GM21423 (cell line): ENCODE data around the gene ZKSCAN4.

ENCODE experiments used
- ATAC-seq: cut with Tn5 transposase; IDR thresholded peaks from one replicate; pipeline ENCODE4 v1.9.1; 2021; ENCODE audit warnings: mild to moderate bottlenecking, moderate library complexity; ENCODE audit not compliant: unreplicated experiment

ZKSCAN4 gene

DNA sequence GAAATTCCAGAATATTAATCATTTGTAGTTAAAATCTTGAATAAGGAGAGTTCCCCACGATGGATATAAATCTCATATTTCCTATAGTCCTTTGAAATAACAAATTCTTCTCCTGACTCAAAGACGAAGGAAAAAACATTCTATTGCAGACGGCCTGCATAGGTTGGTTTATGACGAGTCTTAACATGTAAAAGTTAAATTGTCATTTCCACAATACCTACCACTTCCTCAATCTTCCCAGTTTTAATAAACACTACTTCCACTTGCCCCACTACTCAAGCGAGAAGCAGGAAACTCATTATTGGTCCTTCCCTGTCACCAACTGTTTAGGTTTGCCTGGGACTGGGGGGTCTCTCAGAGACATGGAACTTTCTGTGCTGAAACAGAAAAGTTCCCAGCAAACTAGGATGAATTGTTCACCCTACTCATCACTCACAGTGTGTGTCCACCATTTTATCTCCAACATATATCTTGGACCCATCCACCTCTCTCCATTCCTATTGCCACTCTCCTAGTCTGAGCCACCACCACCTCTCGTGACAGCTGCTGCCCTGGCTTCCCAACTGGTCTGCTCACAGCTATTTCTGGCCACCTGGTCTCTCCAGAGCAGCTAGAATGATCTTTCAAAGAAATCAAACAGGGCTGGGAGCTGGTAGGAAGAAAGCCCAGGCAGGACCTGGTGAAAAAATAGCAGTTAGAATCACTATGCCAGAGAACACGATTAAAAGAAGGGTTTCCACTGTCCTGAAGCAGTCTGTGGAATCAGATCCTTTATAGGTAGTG is 42.1 kb downstream of the ZKSCAN4 start:
- ATAC-seq, result no peak

- no peak for ATAC-seq
Observed at GRCh38 chr6:28208111-28208659, 43.9 kb downstream of the ZKSCAN4 start.

DNA sequence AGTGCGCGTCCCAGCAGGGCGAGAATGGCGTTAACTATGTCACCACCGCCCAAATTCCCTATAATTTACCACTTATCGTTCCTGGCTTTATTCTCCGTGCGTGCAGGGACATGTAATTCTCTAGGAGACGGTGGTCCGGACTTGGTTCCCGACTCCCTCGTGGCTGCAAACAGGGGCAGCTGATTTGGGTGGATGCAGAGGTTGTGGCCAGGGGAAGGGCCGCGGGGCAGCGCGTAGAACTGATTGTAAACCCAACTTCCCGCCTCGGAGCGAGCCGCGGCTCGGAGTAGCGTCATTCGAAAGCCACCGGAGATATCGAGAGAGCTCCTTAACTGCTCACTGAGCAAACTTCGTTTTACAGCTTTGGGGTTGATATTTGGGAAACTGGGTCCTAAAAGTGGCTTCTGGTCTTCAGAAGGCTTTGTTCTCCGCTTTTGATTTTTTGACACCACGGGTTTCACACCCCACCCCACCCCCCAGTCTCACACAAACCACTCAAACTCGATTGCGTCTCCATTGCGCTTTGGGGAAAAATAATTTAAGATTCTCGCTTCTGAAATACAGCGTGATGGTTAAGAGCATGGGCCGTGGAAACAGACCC is 44.5 kb downstream of the ZKSCAN4 start:
- ATAC-seq, result no peak

GRCh38 chr6:28206928-28207509 is 45.0 kb downstream of the ZKSCAN4 start:
- no peak for ATAC-seq

DNA sequence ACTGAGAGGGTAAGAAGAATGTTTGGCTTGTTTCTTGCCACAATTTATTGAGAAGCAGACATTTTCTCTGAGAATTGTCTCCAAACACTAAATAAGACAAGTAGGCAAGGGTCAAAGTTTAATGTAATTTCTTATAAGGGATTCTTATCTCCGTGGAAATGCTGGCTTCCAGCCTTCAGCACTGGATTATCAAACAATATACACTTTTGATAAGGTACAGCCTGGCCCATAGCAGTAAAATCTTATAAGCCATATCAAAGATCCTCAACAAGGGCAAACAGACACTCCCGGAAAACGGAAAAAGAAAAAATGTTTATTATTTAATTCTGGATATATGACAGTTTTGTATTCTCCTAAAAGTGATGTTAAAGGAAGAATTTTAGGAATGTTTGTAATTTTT is 45.5 kb downstream of the ZKSCAN4 start:
- no peak for ATAC-seq

DNA sequence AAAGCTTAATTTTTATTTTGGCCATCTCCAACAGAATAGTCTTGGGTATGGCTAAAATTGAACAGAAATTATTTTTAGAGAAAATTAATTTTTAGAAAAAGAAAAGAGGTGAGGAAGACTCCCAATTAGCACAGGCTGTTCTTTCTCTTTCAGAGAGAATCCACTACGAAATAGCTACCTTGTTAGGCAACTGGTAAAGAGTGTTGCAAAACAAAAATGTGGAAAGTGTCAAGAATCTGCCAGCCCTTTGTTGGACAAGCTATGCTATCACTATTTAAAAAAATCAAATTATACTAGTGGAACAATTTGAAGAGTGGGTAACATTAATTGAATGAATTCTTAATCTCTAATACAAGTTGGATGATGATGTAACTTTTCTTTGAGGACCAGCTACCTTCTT is 46.2 kb downstream of the ZKSCAN4 start:
- ATAC-seq, result no peak

- no peak for ATAC-seq
Observed at GRCh38 chr6:28203201-28203600, 48.9 kb downstream of the ZKSCAN4 start.

DNA sequence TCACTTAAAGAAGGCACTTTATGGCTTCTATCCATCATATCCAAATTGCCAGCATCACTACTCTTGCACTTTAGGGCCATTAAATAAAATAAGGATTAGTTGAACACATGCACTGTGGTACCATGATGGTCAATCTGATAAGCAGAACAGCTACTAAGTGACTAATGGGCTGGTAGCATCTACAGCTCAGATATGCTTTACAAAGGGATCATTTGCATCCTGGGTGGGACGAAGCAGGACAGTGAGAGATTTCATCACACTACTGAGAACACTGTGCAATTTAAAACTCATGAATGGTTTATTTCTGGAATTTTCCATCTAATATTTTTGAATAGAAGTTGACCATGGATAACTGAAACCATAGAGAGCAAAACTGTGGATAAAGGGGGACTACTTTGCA is 52.0 kb downstream of the ZKSCAN4 start:
- no peak for ATAC-seq
